GM21423 (cell line): ENCODE results near the gene KAZN.

ENCODE experiments used
- ATAC-seq: cut with Tn5 transposase; IDR thresholded peaks from one replicate; pipeline ENCODE4 v1.9.1; 2021; ENCODE audit warnings: mild to moderate bottlenecking, moderate library complexity; ENCODE audit not compliant: unreplicated experiment

Gene KAZN

GRCh38 chr1:15158506-15159165 is 560.2 kb downstream of the KAZN start:
- no peak for ATAC-seq

DNA sequence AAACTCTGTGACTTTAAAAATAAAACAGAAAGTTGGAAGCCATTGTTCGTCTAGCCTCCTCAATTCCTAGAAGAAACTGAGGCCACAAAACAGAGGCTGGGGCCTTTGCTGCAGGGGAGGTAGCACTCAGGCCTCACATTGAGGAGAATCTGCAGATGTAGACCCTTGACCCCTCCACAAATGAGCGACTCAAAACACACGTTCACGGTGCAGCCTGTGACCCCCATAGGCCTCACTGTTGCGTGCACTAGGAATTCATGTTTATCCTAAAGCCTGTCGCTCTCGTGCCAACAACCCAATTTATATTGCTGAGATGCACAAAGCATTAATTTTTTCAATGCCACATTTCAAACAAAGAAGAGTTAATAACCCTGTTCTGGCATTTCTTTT is 560.7 kb downstream of the KAZN start:
- ATAC-seq, result no peak

DNA sequence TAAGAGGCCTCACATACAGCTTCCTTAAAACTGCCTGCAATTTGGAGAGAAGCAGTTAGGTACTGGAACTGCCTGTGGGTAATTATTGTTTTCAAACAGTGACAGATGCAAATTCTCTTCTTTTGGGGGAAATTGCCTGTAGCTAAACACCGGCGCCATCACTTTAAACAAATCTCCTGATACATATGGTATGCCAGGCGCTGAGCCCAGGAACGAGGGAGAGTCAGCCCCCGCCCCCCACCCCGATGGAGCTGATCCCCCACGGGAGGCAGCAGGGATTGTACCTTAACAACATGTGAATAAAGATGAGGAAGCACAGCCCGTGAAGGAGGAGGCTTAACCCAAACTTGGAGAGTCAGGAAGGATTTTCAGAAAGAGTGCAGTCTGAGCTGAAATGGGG is 562.1 kb downstream of the KAZN start:
- ATAC-seq, result no peak

- ATAC-seq, result no peak
These were observed 568.9 kb downstream of the KAZN start for GRCh38 chr1:15167386-15167785.
